Measurements from ENCODE around the gene SMCO1. TPM values are rescaled to one million over a fixed set of nuclear protein-coding genes. Genes with fewer than 3 reads are reported as not detected.
"Not testable (repeated sequence)": the region's sequence is repeated elsewhere in the genome, so short reads cannot be mapped to it uniquely, and the experiment has no call there.

Gene SMCO1, protein sequence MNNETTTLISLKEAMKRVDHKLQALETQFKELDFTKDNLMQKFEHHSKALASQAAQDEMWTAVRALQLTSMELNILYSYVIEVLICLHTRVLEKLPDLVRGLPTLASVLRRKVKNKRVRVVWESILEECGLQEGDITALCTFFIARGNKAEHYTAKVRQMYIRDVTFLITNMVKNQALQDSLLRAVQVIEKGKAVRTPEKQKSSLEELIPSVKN
- 0.79 TPM for total RNA-seq

DNA sequence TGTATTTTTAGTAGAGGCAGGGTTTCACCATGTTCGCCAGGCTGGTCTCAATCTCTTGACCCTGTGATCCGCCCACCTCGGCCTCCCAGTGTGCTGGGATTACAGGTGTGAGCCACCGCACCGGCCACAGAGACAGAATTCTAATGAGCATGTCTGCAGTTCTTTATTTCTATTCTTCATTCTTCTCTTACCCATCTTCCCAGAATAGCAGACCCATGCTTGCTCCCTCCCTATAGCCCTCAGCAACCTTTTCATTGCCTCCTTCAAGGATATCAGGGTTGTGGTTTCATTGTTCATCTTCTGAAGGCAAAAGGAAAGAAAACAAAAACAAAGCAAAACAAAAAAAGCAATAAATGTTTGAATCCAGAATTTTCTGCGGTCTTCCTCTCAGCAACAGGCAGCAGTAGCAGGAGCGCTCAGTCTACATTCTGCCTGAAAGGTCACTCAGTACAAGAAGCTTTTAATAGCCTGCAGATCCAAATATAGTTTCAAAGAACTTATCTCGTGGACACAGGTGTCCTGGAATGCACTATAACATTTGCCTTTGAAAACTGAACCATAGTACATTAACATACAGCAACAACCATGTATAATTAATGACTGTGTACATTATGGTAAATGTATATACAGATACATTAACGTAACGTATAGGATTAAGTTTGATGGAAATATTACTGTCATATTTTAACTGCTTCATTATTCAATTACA is at the start of gene SMCO1:
Gene SMCO1, minus strand, starts transcription at position 434 of the 709 bp plus-strand sequence. Its CDS starts 137 bp downstream, at position 297.
- DNase-seq = no peak

DNA sequence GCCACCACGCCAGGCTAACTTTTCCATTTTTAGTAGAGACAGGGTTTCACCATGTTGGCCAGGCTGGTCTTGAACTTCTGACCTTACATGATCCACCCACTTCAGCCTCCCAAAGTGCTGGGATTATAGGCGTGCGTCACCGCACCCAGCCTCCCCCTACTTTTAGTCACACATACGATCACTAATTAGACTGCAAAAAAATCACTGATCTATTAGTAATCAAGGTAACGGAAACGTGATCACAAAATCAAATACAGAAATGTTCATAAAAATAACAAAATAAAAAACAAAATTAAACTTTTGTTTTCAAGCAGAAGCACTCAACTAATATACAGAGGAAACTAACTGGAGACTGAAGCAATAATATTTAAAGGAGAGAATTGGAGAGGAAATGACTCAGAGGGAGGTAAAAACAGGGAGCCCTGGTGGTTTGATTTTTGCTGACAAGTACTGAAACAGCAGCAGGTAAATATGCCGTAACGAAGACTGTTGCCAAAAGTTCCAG is 48.6 kb upstream of the SMCO1 start:
- no peak for DNase-seq

DNA sequence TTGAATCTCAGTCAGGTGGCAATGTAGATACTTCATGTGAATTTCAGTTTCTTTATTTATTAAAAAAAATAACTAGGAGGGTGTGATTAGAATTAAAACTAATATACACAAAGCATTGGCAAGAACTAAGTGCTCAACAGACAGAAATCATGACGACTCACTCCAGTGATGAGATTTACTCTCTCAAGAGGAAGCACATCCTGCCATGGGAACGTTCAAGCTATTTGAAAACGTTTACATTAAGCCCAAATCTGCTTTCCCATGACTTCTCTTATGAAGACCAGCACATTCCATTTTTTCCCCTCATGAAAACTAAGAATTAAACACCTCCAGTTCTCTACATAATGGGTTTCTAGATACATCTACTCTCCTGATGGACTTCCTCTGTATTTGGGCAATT is 44.7 kb upstream of the SMCO1 start:
- DNase-seq = no peak

DNA sequence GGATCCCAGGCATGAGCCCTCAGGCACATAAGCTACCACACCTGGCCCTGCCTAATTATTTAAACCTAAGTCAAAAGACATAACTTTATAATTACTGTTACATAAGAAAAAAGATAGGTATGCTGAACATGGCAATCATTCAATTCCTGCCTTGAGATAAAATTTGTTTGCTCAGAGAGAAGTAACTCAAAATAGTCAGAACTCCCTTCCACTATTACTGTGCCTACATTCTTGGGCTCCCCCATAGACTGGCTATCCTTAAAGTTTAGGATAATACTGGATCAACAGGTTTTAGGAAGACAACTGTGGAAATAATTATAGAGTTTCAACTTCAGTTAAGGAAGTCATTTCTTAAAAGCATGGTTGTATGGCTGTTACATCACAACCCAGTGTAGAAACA is 43.3 kb upstream of the SMCO1 start:
- DNase-seq = no peak

DNA sequence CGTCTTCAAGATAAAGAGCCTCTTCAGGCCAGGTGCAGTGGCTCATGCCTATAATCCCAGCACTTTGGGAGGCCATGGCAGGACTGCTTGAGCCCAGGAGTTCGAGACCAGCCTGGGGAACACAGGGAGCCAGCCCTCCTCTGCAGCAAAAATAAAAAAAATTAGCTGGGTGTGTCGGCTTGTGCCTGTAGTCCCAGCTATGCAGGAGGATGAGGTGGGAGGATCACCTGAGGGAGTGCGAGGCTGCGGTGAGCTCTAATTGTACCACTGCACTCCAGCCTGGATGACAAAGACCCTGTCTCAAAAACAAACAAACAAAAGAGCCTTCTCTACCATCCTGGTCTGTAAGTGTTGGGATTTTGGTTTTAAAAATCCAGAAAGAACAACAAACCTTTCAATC is 42.1 kb upstream of the SMCO1 start:
- DNase-seq = no peak

DNA sequence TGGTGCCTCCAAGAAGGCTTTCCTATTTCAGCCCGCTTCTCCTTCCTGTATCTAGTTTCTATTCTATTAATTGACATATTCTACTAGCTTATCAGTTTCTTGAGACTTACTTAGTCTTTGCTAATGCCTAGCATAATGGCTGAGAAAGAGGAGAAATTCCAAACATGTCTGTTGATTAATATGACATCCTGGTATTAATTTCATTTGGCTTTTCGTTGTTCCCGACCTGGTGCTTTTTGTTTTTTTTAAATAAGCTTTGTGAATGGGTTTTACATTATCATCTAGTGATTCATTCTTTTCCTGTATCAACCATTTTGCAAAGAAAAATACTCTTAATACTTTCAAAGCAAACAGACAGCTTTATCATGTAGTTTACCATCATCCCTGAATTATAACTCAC is 40.1 kb upstream of the SMCO1 start:
- no peak for DNase-seq

DNA sequence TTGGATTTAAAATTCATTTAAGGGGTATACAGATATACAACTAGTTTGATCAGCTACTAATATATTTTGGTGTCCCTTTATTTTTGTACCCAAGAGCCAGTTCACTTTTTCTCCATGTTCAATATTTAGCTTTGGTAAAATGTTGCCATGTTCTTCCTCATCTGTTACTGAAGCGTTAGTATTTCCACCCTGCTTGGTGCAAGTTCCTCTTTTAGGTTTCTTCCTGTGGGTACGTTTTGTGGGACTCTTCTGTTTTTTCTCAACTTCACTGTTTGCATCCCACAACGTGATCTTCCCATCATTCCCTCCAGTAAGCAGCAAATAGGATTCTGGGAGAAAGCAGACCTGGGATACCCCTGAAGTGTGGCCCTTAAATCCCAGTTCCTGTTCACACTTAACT is 39.1 kb upstream of the SMCO1 start:
- DNase-seq = no peak

DNA sequence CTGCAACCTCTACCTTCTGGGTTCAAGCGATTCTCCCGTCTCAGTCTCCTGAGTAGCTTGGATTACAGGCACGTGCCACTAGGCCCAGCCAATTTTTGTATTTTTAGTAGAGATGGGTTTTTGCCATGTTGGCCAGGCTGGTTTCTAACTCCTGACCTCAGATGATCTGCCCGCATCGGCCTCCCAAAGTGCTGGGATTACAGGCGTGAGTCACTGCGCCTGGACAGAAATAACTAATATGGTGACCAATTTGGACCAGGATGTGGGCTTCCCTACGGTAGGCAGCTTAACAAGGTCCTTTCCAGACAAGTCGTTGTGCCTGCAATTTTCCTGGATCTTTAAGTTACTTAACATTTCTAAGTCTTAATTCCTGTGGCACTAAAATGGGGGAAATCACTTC is 38.4 kb upstream of the SMCO1 start:
- no peak for DNase-seq

DNA sequence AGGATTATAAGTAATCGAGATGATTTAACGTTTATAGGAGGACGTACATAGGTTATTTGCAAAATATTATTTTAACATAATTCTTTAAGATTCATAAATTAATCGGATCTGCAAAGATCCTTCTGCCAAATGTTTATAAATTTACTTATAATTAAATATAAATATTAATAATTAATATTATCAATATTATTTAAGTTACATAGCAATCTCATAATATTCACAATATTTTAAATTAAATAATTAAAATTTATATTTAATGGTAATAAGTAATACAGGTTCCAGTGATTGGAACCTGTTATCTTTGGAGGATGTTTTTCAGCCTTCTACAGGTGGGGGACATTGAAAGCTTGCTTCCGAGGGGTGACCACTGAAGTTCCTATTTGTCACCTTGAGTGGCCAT is 37.1 kb upstream of the SMCO1 start:
- DNase-seq = no peak

DNA sequence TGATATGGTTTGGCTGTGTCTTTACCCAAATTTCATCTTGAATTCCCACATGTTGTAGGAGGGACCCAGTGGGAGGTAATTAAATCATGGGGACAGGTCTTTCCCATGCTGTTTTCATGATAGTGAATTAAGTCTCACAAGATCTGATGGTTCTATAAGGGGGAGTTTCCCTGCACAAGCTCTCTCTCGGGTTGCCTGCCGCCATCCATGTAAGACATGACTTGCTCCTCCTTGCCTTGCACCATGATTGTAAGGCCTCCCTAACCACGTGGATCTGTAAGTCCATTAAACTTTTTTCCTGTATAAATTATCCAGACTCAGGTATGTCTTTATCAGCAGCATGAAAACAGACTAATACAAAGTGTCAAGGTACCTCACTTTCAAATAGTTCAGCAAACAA is 35.0 kb upstream of the SMCO1 start:
- DNase-seq = not testable (repeated sequence)

DNA sequence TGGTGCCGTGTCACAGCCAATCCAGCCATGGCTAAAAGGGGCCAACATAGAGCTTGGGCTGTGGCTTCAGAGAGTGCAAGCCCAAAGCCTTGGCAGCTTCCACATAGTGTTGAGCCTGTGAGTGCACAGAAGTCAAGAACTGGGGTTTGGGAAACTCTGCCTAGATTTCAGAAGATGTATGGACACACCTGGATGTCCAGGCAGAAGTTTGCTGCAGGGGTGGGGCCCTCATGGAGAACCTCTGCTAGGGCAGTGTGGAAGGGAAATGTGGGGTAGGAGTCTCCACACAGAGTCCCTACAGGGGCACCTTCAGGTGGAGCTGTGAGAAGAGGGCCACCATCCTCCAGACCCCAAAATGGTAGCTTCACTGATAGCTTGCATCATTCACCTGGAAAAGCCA is 34.2 kb upstream of the SMCO1 start:
- DNase-seq = not testable (repeated sequence)

DNA sequence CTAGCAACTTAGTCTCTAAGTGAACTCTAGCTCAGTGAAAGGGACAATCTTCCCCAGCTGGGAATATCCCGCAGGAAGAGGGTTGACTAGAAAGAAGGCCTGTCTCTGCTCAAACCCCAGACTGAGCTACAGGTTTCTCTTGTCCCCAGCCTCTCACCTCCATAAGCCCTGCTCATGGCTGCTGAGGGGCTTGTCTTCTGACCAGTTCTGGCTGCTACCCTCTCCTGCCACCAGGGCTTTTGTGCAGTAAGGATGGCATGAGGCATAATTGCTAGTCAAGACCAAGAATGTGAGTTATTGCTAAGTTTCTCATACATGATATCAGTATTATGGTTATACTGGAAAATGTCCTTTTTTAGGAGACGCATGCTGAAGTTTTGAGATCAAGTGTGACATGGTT is 31.9 kb upstream of the SMCO1 start:
- DNase-seq = no peak

DNA sequence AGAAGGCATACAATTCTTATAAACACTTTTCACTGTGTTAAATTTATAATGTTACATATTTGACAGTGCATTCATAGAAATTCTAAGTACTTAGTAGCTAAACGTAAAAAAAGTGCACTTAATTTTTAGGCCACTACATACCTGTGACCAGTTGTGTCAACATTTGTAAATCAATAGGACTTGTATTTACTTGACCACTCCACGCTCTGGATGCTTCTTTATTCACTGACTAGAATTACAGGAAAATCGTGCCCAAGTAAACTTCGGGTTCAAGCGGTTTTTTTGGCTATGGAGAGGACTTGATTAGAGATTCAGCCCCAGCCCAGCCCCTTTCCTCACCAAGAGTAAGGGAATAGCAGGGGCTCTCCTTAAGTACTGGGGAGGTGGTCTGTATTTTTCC is 31.4 kb upstream of the SMCO1 start:
- no peak for DNase-seq

DNA sequence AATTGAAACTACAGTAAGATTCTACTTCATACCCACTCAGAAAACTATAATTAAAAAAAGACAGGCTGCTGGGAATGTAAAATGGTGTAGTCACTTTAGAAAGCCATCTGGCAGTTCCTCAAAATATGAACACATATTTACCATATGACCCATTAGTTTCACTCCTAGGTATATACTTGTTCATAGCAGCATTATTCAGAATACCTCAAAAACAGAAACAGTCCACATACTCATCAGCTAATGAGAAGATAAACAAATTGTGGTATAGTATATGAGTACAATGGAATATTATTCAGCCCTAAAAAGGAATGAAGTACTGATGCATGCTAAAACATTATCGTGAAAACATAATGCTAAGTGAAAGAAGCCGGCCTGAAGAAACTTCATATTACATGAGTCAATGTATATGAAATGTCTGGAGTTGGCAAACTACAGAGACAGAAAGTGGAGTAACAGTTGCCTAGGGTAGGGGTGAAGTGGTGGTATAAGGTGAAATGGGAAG is 29.4 kb upstream of the SMCO1 start:
- no peak for DNase-seq

DNA sequence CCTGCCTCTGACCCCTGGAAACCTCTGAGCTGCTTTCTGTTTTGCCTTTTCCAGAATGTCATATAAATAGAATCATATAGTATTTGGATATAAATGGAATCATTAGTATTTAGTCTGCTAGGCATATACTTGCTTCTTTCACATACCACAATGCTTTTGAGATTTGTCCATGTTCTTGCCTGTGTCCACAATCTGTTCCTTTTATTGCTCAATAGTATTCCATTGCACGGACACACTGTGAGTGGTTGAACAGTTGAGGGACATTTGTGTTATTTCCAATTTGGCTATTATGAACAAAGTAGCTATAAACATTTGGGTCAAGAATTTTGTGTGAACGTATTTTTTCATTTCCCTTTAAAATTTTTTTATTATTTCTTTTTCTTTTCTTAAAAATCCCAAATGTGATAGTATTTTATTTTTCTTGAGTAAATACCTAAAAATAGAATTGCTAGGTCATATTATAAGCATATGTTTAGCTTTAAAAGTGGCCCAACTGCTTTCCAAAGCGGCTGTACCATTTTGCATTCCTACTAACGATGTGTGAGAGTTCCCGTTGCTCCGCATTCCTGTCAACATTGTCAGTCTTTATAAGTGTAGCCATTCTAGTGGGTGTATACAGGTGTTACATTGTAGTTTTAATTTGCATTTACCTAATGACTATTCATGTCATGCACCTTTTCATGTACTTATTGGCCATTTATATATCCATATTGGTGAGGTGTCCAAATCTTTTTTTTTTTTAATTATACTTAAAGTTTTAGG is 26.7 kb upstream of the SMCO1 start:
- no peak for DNase-seq

DNA sequence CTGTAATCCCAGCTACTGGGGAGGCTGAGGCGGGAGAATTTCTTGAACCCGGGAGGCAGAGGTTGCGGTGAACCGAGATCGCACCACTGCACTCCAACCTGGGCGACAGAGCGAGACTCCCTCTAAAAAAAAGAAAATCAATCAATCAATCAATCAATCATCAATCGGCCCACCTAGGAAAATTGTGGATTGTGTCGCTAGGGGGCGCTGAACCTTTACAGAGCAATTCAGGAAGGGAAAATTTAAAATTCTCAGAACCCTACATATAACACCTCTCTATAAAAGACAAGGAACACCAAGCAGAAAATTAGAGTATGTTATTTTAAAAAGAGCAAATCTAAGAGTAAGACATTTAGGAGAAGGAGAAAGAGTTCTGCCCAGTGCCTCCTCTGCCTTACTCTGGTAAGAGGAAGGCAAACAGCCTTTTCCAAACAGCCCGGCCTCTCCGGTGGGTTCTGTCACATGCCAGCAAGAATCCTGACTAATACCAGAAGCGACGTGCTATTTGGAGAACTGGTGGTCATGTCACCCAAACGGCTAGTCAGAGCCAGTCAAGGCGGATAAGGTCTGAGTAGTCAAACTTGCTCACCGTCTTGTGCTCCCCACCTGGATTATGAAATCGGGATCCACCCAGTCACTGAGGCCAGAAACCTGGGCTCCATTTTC is 22.3 kb upstream of the SMCO1 start:
- no peak for DNase-seq

DNA sequence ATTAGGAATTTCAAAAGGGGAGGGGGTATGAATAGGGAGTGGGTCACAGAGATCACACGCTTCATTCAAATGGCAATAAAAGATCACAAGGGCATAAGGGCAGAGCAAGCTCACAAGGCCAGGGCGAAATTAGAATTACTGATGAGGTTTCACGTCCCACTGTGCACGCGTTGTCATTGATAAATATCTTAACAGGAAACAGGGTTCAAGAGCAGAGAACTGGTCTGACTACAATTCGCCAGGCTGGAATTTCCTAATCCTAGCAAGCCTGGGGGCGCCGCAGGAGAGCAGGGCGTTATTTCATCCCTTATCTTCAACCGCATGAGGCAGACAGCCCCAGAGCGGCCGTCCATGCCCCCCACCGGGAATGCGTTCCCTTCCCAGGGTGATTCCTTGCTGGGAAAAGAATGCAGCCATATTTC is 18.1 kb upstream of the SMCO1 start:
- DNase-seq = no peak

DNA sequence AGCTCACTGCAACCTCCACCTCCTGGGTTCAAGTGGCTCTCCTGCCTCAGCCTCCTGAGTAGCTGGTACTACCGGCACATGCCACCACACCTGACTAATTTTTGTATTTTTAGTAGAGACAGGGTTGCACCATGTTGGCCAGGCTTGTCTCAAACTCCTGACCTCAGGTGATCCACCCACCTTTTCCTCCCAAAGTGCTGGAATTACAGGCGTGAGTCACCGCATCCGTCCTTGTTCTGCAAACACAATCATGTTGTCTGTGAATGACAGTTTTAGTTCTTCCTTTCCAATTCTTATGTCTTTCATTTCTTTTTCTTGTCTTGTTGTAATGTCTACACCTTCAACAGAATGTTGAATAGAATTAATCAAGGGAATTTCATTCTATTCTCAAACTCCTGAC is 16.3 kb upstream of the SMCO1 start:
- no peak for DNase-seq

DNA sequence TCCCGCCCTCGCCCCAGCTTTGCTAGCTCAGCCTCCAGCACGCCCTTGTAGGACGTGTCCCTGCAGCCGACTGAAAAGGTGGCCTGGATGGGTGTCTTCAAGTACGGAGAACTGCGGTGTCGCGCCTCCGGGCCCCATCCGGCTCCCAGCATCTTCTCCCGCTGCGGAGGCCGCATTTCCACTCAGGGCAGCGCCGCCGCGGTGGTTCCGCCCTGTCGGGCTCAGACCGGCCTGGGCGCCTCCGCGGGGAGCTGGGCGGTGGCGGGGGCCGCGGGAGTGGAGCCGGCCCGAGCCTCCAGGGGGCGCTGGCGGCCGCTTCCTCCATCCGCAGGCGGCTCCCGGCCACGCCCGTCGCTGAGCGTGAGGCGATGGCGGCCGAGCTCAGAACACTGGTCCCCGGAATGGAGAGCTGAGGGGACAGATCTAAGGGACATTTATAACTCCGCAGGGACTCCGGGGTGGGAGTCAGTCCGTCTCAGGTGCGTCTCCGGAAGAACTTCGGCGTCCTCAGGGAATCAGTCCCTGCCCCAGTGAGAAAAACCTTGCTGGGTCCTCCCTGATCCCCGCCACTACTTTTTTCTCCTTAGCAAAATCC is 13.6 kb upstream of the SMCO1 start:
- DNase-seq = peak; percentile 22

DNA sequence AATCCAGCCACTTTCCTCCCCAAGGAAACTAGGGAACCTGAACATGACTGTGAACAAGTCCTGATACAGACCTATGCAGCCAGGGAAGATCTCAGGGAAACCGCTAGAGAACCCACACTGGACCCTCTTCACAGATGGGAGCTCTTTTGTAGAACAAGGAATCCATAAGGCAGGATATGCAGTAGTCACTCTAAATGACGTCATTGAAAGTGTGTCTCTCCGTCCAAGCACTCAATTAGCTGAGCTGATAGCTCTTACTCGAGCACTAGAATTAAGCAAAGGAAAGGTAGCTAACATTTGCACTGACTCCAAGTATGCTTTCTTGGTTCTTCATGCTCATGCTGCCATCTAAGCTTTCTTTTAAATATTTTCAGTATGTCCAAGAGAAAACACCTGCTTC is 10.0 kb upstream of the SMCO1 start:
- DNase-seq = no peak

DNA sequence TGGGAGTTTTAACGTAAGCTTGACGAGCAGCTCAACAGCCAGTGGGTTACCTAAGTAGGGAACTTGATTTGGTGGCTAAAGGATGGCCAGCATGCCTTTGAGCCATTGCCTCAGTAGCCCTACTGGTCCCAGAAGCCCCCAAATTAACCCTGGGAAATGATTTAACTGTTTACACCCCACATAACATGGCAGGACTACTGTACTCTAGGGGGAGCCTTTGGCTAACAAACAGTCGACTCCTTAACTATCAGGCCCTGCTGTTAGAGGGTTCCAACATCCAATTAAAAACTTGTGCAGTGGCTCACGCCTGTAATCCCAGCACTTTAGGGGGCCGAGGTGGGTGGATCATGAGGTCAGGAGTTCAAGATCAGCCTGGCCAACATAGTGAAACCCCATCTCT is 9.4 kb upstream of the SMCO1 start:
- no peak for DNase-seq

DNA sequence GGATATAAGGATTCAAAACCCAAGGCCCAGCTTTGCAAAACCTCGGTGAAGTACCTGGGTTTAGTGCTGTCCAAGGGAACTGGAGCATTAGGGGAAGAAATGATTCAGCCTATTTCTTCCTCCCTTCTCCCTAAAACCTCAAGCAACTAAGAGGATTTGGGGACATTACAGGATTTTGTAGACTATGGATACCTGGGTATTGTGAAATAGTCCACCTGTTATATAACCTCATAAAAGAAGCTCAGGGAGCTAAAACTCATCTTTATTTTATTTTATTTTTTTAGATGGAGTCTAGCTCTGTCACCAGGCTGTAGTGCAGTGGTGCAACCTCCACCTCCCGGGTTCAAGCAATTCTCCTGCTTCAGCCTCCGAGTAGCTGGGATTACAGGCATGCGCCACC is 8.7 kb upstream of the SMCO1 start:
- no peak for DNase-seq

Data from skin of body (tissue), 2 donors.